ENCODE data around the gene RSPRY1. TPM values are rescaled to one million over a fixed set of nuclear protein-coding genes. Genes with fewer than 3 reads are reported as not detected.

RSPRY1 gene
- total and polyA plus RNA-seq, 2 of the 4 experiments (the other 2 are of a cell fraction): 25.2 to 62.2 TPM

DNA sequence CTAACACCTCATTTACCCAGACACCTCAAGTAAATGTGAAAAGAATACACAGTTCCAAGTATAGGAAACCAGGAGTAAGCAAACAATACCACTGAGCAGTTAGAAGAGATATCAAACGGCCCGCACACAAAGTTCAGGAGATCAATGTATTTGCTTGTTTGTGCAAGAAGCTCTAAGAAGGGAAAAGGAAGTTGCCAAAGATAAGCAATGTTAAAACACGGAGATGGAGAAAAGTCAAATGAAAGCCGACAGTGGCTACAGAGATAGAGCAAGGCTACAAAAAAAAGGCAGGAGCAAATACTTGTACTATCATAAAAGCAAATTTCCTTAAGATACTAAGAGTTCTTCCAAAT is 29.8 kb upstream of the RSPRY1 start:
- in situ Hi-C loops (cut with MboI; ENCODE audit: low sequenced_read_pairs): no loop called here
- Histone ChIP-seq H4K20me1 (ENCODE audit: insufficient read depth, low read length) (no peaks in the 10 kb centered on the region), H3K9me1 (ENCODE audit: insufficient read depth, low read length) (peaks cover under 1% of the 10 kb centered on the region; the same call in 1 of the 2 replicates), H2BK20ac (ENCODE audit: low read depth, low read length) (no peak overlapping the region), H3K14ac (replicated peaks; ENCODE audit: low read depth, low read length) (no peak overlapping the region), H3K27ac (ENCODE audit: insufficient read depth, low read length) (no peak overlapping the region), H3K27me3 (ENCODE audit: control insufficient read depth, insufficient read depth, low read length) (no peaks in the 10 kb centered on the region), H3K23ac (ENCODE audit: low read depth, low read length) (no peak overlapping the region), H2AK5ac (ENCODE audit: low read depth, low read length) (no peak overlapping the region), H2BK120ac (ENCODE audit: low read depth, low read length) (no peak overlapping the region), H4K91ac (ENCODE audit: insufficient read depth, low read depth, low read length) (no peak overlapping the region), H3K4me2 (ENCODE audit: low read depth, low read length) (no peak overlapping the region), H3K4me1 (ENCODE audit: control insufficient read depth, insufficient read depth, low read length) (no peaks in the 10 kb centered on the region), H2AK9ac (replicated peaks; ENCODE audit: low read depth, low read length, poor library complexity) (no peak overlapping the region), H2BK15ac (ENCODE audit: low read depth, low read length) (no peak overlapping the region), H3K56ac (ENCODE audit: extremely low read depth, insufficient read depth, low read length) (no peak overlapping the region), H3K36me3 (ENCODE audit: control insufficient read depth, insufficient read depth, low read length) (peaks cover 48% of the 10 kb centered on the region), H2AFZ (replicated peaks; ENCODE audit: low read length, poor library complexity) (no peak overlapping the region), H2BK5ac (ENCODE audit: low read depth, low read length, poor library complexity, severe bottlenecking) (no peak overlapping the region), H3K79me1 (ENCODE audit: low read depth in 1 of 2, low read length in 2 of 2) (peaks cover 3 to 5% of the 10 kb centered on the region in 2 experiments; a peak in 1 of 4 replicates), H4K8ac (ENCODE audit: low read depth in 2 of 2, low read length in 2 of 2) (no peak overlapping the region), H4K5ac (ENCODE audit: low read depth, low read length) (no peak overlapping the region), H3K4me3 (ENCODE audit: insufficient read depth, low read depth, low read length) (no peak overlapping the region), H3K9ac (ENCODE audit: low read depth, low read length) (no peak overlapping the region), H3K9me3 (ENCODE audit: control insufficient read depth, insufficient read depth, low read length) (no peaks in the 10 kb centered on the region), H3K18ac (ENCODE audit: low read depth, low read length) (no peak overlapping the region), H3K4ac (ENCODE audit: low read depth, low read length) (no peak overlapping the region)
- ATAC-seq (ENCODE audit: low read depth) (no peak), DNase-seq (no peak)
- CTCF ChIA-PET: no interaction called here
- 75% methylated on average over 2 of the region's 4 CpGs; no CpG with 5 or more reads in 1 of the 2 experiments for WGBS, 2 experiments (ENCODE audit: extremely low coverage in 2 of 2, insufficient read length in 1 of 2)
- BruUV-seq (replicated peaks): no TSS peak
- TF ChIP-seq, protein P1, sequence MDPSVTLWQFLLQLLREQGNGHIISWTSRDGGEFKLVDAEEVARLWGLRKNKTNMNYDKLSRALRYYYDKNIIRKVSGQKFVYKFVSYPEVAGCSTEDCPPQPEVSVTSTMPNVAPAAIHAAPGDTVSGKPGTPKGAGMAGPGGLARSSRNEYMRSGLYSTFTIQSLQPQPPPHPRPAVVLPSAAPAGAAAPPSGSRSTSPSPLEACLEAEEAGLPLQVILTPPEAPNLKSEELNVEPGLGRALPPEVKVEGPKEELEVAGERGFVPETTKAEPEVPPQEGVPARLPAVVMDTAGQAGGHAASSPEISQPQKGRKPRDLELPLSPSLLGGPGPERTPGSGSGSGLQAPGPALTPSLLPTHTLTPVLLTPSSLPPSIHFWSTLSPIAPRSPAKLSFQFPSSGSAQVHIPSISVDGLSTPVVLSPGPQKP (IDR thresholded peaks at IDR 0.05; ENCODE audit: borderline replicate concordance, low read depth, low read length): no peak
- TF ChIP-seq, protein P2, sequence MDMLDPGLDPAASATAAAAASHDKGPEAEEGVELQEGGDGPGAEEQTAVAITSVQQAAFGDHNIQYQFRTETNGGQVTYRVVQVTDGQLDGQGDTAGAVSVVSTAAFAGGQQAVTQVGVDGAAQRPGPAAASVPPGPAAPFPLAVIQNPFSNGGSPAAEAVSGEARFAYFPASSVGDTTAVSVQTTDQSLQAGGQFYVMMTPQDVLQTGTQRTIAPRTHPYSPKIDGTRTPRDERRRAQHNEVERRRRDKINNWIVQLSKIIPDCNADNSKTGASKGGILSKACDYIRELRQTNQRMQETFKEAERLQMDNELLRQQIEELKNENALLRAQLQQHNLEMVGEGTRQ (IDR thresholded peaks at IDR 0.05; ENCODE audit: low read depth, low read length): no peak
- TF ChIP-seq SMC3 (IDR thresholded peaks at IDR 0.05; ENCODE audit: low read depth, low read length): no peak
- no peak for TF ChIP-seq FOS (IDR thresholded peaks at IDR 0.05; ENCODE audit: low read depth, low read length)
- TF ChIP-seq BHLHE40 (IDR thresholded peaks at IDR 0.05; ENCODE audit: low read depth, low read length): no peak
- TF ChIP-seq MAZ (IDR thresholded peaks at IDR 0.05; ENCODE audit: borderline replicate concordance, low read depth, low read length): no peak
- TF ChIP-seq, protein P3, sequence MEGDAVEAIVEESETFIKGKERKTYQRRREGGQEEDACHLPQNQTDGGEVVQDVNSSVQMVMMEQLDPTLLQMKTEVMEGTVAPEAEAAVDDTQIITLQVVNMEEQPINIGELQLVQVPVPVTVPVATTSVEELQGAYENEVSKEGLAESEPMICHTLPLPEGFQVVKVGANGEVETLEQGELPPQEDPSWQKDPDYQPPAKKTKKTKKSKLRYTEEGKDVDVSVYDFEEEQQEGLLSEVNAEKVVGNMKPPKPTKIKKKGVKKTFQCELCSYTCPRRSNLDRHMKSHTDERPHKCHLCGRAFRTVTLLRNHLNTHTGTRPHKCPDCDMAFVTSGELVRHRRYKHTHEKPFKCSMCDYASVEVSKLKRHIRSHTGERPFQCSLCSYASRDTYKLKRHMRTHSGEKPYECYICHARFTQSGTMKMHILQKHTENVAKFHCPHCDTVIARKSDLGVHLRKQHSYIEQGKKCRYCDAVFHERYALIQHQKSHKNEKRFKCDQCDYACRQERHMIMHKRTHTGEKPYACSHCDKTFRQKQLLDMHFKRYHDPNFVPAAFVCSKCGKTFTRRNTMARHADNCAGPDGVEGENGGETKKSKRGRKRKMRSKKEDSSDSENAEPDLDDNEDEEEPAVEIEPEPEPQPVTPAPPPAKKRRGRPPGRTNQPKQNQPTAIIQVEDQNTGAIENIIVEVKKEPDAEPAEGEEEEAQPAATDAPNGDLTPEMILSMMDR (conservative IDR thresholded peaks at IDR 0.05; ENCODE audit: low read depth, low read length): no peak
- TF ChIP-seq RCOR1 (IDR thresholded peaks at IDR 0.05; ENCODE audit: insufficient replicate concordance, low read length): no peak
- no peak for TF ChIP-seq RAD21 (IDR thresholded peaks at IDR 0.05; ENCODE audit: low read length)
- TF ChIP-seq CEBPB (IDR thresholded peaks at IDR 0.05; ENCODE audit: low read depth, low read length): no peak
- TF ChIP-seq NFE2L2 (IDR thresholded peaks at IDR 0.05; ENCODE audit: low read depth, low read length): no peak
- no peak for TF ChIP-seq MXI1 (IDR thresholded peaks at IDR 0.05; ENCODE audit: borderline replicate concordance, low read depth, low read length)
- TF ChIP-seq POLR2A (IDR thresholded peaks at IDR 0.05; ENCODE audit: low read depth, low read length): no peak
- no peak for TF ChIP-seq RFX5 (IDR thresholded peaks at IDR 0.05; ENCODE audit: low read depth, low read length)
- TF ChIP-seq MAFK (IDR thresholded peaks at IDR 0.05; ENCODE audit: low read depth, low read length): no peak
- no peak for TF ChIP-seq CHD1 (IDR thresholded peaks at IDR 0.05; ENCODE audit: low read depth, low read length)
- intact Hi-C loops (cut with micrococcal nuclease): no loop called here
- POLR2A ChIA-PET (ENCODE audit: unreplicated experiment): no interaction called here
- dilution Hi-C loops (cut with HindIII; ENCODE audit: low sequenced_read_pairs, unreplicated experiment): no loop called here
